GM19452 (cell line): ENCODE measurements around the gene ABCB8.
"Not testable (repeated sequence)": the region's sequence is repeated elsewhere in the genome, so short reads cannot be mapped to it uniquely, and the experiment has no call there.

Experiments
- ATAC-seq: cut with Tn5 transposase; IDR thresholded peaks from one replicate; pipeline ENCODE4 v1.9.1; 2021; ENCODE audit not compliant: unreplicated experiment

ABCB8 gene

DNA sequence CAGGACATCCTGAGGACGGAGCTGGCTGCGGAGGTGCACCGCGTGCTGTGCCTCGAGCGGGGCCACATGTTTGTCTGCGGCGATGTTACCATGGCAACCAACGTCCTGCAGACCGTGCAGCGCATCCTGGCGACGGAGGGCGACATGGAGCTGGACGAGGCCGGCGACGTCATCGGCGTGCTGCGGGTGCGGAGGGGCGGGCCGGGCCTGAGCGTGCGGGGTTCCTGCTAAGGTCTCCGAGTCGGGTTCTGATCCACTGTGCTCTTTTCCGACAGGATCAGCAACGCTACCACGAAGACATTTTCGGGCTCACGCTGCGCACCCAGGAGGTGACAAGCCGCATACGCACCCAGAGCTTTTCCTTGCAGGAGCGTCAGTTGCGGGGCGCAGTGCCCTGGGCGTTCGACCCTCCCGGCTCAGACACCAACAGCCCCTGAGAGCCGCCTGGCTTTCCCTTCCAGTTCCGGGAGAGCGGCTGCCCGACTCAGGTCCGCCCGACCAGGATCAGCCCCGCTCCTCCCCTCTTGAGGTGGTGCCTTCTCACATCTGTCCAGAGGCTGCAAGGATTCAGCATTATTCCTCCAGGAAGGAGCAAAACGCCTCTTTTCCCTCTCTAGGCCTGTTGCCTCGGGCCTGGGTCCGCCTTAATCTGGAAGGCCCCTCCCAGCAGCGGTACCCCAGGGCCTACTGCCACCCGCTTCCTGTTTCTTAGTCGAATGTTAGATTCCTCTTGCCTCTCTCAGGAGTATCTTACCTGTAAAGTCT lies 14.3 kb upstream of the ABCB8 start:
- no peak for ATAC-seq

- no peak for ATAC-seq
Measured at GRCh38 chr7:151014950-151015349, 13.3 kb upstream of the ABCB8 start.

DNA sequence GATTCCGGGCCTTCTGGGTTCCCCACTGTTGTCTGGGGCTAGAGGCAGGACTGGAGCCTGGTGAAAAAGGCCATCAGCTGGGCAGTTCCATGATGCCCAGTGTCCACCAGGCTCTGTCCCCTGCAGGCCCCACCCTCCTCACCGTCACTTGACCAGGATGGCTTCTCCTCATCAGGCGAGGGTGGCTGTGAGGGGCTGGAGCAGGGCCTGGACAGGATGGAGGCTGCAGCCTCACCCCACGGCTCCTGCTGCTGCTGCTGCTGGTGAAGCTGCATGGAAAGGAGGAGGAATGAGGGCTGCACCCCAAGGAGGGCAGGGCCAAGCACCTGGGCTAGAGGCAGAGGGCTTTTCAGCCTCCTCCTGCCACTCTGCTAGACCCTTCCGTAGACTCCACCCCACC lies 12.3 kb upstream of the ABCB8 start:
- no peak for ATAC-seq

GRCh38 chr7:151016505-151016904 lies 11.7 kb upstream of the ABCB8 start:
- no peak for ATAC-seq

GRCh38 chr7:151016942-151017341 lies 11.3 kb upstream of the ABCB8 start:
- no peak for ATAC-seq

GRCh38 chr7:151017370-151017952 lies 10.8 kb upstream of the ABCB8 start:
- no peak for ATAC-seq

DNA sequence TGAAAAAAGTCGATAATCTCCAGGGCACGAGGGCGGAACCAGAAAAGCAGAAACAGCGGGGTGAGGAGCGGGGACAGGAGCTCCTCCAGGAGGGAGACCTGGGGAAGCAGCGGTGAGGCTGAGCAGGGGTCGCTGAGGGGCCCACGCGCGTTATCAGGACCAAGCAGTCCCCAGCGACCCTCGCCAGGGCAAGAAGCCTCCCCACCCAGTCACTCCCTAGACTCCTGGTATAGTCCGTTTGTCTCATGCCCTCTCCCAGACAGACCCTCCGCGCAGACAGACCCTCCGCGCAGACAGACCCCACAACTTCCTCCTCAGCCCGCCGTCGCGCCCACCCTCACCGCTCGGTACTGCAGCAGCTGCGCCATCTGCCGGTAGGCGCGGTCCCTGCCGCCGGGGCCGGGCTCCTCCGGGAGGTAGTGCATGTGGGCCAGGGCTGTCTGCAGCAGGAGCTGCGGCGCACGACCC lies 10.3 kb upstream of the ABCB8 start:
- no peak for ATAC-seq

DNA sequence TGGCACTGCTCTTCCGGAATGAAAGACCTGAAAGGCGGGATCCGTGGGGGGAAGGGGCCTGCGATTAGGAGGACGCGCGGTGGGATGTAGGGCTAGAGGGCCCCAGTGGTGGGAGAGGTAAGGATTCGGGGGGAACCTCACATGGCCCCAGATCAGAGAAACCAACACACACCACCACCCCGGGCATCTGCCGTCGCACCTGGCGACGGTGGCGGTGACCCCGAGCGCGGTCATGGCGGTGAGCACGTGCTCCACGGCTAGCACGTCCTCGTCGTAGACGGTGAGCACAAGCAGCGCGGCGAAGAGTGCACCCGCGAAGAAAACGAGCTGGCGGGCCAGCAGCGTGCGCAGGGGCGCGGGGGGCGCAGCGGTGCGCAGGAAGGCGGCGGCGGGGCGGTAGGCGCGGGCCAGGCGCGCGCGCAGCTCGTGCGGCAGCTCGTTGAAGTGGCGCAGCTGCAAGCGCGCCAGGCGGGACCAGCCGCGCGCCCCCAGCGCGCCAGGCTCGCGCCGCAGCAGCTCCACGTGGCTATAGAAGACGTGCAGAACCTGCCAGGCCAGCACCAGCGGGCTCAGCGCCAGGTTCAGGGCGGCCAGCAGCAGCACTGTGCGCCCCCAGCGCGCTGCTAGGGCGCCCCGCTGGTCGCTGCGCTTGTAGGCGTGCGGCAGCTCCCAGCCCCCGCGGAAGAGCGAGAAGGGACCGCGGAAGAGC lies 9.7 kb upstream of the ABCB8 start:
- no peak for ATAC-seq

GRCh38 chr7:151019130-151019447 lies 9.2 kb upstream of the ABCB8 start:
- no peak for ATAC-seq

DNA sequence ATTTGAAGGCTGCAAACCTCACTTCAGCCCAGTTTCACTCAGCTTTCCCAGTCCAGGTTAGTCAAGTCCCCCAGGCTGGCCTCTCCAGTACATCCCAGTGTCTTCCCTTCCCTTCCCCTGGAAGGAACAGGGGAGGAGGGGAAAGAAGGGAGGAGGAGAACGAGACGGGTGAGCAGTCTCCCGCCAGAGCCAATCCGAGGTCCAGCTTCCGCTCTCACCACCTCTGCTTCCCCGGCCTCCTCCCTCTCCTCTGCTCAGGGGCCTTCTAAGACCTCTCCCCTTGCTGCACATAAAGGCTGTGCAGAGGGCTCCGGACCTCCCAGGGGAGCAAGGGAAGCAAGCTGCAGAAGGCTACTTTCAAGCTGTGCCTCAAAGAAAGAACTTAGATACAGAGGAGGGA lies 8.0 kb upstream of the ABCB8 start:
- ATAC-seq, result no peak

DNA sequence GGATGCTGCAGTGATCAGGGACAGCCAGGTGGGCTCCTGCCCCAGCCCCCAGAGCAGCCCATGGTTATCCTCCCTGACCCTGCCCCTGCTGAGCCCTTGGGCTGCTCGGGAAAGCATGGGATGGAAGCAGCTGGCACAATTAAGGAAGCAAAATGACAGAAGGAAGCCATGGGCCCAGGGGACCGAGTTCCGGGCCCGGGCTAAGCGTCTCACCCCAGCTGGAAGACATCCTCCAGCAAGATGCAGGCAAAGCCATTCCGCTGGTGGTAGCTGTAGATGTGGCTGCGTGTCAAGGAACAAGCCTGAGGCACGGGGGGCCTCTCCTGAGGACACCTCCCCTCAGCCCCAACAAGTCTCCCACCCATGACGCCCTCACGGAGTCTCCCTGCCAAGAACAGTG lies 5.0 kb upstream of the ABCB8 start:
- ATAC-seq, result no peak

DNA sequence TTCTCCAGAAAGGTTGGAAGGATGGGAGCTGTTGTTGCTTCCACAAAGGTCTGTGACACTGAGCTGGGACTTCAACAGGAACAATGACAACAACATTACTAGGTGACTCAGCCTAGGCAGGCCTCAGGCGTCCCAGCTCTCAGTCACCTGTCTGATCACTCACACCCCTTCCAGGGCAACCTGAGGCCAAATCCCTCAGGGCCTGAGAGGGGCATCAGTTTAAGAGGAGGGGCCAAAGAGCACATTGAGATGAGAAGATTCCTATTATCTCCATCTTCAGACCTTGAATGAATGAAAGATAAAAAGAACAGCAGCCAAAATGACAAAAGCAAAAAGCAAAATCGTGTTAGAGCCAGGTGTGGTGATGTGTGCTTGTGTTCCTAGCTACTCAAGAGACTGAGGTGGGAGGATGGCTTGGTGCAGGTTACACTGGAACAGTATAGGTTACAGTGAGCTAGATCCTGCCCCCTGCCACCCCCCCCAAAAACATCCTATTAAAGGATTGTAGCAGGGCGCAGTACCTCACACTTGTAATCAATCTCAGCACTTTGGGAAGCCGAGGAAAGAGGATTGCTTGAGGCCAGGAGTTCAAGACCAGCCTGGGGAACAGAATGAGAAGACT lies 3.7 kb upstream of the ABCB8 start, which contains the start of gene ATG9B:
Gene ATG9B (minus strand): TSS at position 60 of the 622 bp plus-strand sequence. CDS start 71 bp downstream, outside the sequence.
- ATAC-seq, result no peak

- ATAC-seq, result no peak
Measured at GRCh38 chr7:151025924-151026671, 2.2 kb upstream of the ABCB8 start.

GRCh38 chr7:151026771-151027727 lies 1.2 kb upstream of the ABCB8 start:
- ATAC-seq, result not testable (repeated sequence)

DNA sequence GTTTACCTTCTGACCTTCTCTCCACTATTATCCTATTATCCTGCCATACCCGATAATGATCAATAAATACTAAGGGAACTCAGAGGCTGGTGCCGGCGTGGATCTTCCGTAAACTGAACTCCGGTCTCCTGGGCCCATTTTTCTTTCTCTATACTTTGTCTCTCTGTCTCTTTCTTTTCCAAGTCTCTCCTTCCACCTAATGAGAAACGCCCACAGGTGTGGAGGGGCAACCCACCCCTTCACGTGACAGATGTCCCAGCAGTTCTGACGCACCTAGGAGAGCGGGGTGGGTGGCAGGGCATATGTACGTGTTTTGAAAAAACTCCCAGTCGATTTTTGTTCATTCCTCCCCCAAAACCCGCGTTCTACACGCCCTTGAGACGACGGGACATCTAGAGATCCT lies 521 bp upstream of the ABCB8 start:
- not testable (repeated sequence) for ATAC-seq

- no peak for ATAC-seq
Measured at GRCh38 chr7:151028948-151029501, 775 bp downstream of the ABCB8 start.

DNA sequence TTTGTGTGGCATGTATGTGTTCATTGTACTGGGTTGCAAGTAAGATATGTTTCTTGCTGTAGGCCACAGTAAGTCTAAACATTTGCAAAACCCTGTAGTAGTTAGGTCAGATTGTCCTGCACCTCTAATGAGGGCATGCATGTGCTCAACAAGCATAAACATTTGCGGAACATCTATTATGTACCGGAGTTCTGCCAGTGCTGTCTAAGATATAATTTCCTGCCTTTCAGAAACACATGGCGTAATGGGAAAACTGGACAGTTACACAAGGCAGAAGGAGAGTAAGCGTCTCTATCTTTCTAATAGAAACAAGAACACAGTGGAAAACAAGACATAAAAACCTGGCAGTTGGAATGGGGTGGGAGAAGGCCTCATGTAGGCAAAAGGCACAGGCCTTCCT lies 2.8 kb downstream of the ABCB8 start:
- no peak for ATAC-seq

GRCh38 chr7:151032936-151033863 lies 5.0 kb downstream of the ABCB8 start:
- ATAC-seq, result no peak
